HG03575 (cell line): ENCODE results near the gene ZNF493.

Experiments
- ATAC-seq: cut with Tn5 transposase; IDR thresholded peaks from one replicate; pipeline ENCODE4 v1.9.1; 2021; ENCODE audit not compliant: unreplicated experiment, insufficient number of reproducible peaks, low FRiP score; ENCODE audit errors: extremely low read depth

The ZNF493 gene

DNA sequence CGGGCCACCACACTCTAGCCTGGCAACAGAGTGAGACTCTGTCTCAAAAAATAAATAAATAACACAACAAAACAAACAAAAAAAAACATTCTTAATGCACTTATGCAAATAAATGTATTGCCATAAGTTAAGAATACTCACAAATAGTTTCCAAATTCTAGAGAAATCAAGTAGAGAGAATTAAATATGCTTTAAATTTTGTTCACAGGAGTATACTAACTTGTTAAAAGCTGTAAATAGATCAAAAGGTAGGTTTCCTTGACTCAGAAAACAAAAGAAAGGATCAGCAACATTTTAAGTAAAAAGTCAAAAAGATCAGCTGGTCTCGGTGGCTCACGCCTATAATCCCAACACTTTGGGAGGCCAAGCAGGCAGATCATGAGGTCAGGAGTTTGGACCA is 58.0 kb downstream of the ZNF493 start:
- no peak for ATAC-seq

DNA sequence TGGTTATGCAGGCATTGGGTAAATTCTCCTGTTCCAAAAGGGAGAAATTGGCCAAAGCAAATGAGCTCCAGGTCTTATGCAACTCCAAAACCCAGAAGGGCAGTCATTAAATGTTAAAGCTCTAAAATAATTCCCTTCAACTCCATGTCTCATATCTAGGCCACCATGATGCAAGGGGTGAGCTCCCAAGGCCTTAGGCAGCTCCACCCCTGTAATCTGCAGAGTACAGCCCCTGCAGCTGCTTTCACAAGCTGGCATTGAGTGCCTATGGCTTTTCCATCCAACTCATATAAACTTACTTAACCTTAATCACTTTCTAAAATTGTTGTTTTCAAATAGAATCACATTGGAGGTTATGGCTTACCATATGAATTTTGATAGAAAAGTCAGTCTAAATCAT is 63.8 kb downstream of the ZNF493 start:
- no peak for ATAC-seq

DNA sequence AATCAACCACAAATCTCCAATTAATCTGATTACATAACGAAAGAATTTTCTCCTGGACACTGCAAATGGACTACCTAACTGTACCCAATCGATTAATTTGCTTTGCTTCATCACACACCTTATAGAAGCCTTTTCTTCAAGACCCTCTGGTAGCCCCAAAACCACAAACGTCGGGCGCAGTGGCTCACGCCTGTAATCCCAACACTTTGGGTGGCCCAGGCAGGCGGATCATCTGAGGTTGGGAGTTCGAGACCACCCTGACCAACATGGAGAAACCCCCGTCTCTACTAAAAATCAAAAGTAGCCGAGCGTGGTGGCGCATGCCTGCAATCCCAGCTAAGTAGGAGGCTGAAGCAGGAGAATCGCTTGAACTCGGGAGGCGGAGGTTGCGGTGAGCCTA is 65.6 kb downstream of the ZNF493 start:
- no peak for ATAC-seq

- no peak for ATAC-seq
Measured at GRCh38 chr19:21463449-21464105, 66.6 kb downstream of the ZNF493 start.

- no peak for ATAC-seq
Measured at GRCh38 chr19:21466627-21467026, 69.7 kb downstream of the ZNF493 start.

GRCh38 chr19:21468791-21469190 is 71.9 kb downstream of the ZNF493 start:
- no peak for ATAC-seq

DNA sequence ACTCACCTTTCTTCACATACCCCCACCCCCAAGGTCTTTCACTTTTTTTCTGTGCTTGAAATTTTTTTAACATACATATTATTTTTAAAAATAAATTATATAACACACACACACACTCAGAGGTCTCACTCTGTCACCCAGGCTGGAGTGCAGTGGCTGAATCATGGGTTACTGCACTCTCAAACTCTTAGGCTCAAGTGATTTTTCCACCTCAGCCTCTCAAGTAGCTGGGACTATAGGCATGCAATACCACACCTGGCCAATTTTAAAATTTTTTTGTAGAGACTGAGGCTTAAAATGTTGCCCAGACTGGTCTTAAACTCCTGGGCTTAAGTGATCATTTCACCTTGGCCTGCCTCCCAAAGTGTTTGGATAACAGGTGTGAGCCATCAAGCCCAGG is 75.6 kb downstream of the ZNF493 start:
- ATAC-seq, result no peak

DNA sequence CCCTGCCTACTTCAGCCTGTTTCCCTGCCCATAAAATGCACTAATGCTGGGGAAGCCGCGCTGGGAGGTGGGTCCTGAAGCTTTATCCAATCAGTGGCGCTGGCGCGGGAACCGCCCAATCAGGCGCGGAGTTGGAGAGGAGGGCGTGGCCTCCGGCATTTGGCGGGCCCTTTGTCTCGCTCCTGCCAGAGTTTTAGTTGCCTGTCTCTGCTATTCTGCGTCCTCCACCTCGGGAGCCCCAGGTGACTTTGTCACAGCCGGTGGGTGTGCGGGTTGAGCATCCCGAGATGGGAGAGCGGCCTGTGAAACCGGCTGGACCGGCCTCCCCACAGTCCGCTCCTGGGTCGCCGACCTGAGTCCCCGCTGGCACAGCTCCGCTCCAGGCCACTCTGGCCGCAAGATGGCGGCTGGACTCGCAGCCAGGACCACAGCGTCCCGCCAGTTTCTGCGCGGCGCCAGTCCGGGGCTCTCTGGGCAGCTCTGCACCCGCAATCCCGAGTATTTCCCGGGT is 77.8 kb downstream of the ZNF493 start:
- ATAC-seq, result no peak
